BJ (cell line): ENCODE results near the gene SPTAN1. TPM values are rescaled to one million over a fixed set of nuclear protein-coding genes. Genes with fewer than 3 reads are reported as not detected.

Source experiments
- CTCF ChIA-PET: fragments of 350-600 bp; formaldehyde crosslinking; extraction: SDS; loops from one replicate; lab custom pipeline; 2021; ENCODE audit warnings: antibody characterized with exemption, inconsistent platforms; lab: Yijun Ruan, JAX
- POLR2A ChIA-PET: fragments of 300-600 bp; sonication (Branson Sonifier 250); formaldehyde crosslinking; extraction: SDS; loops from one replicate; lab custom pipeline; 2021; ENCODE audit warnings: antibody characterized with exemption; lab: Charles Lee
- DNase-seq: peaks from one replicate; pipeline ENCODE4 v3.0.0-alpha.2; 2011; ENCODE audit warnings: low read depth
- H3K27me3 ChIP-seq: 2 replicates; pipeline ENCODE4 v1.6.0; 2011; ENCODE audit warnings: low read length; ENCODE audit not compliant: control insufficient read depth, insufficient read depth
- H3K36me3 ChIP-seq: 2 replicates; pipeline ENCODE4 v1.5.1; 2011; ENCODE audit warnings: low read length; ENCODE audit not compliant: control insufficient read depth, insufficient read depth
- H3K4me3 ChIP-seq: 2 replicates; pipeline ENCODE4 v1.5.1; 2011; ENCODE audit warnings: low read depth, mild to moderate bottlenecking, control low read depth, low read length
- polyA plus RNA-seq: library from polyadenylated mRNA; depleted of rRNA; stranded (reverse); fragments of >200 nt; gene quantifications from 2 replicates; pipeline ENCODE4 v1.2.3, GENCODE V29; 2011
- TF ChIP-seq, protein P1 (sequence below): IDR thresholded peaks from 2 replicates; pipeline ENCODE4 v1.5.1; 2011; ENCODE audit warnings: low read depth, mild to moderate bottlenecking, control low read depth, inconsistent platforms, low read length, moderate library complexity; ENCODE audit not compliant: insufficient read depth

SPTAN1 gene
- polyA plus RNA-seq, 1 experiment: 317 TPM

DNA sequence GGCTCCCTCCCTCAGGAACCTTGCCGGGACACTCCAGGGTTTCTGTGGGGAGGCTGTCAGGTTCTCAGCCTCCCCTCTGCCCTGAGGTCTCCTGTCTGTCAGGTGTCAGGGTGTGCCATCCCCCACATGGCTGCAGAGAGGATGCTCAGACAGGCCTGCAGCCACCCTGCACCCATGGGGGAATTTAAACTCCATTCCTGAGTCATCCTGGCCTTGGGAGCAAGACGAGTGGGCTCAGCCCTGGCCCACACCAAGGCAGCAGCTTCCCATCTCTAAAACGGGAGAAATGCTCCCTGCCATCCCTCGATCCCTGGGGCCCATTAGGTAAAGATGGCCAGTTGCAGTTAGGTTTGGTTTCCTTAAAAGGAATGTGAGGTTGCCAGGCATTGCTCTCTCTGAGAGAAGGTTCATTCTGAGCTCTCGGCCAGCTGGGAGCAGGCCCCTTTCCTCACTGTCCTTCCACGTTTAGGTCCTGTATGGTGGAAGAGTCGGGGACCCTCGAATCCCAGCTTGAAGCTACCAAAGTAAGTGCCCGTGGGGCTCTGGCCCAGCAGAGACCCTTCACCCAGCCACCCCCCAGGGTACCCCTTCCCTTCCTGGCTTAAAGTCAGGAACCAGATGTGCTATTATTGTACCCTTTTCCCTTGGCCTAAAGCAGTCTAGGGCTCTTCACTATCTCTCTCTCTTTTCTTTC is 77.6 kb downstream of the SPTAN1 start:
- DNase-seq: no peak
- Histone ChIP-seq H3K4me3 (no peak overlapping the region), H3K36me3 (peaks cover 77% of the 10 kb centered on the region), H3K27me3 (no peaks in the 10 kb centered on the region)
- CTCF ChIA-PET: no interaction called here
- POLR2A ChIA-PET: no interaction called here
- TF ChIP-seq, protein P1, sequence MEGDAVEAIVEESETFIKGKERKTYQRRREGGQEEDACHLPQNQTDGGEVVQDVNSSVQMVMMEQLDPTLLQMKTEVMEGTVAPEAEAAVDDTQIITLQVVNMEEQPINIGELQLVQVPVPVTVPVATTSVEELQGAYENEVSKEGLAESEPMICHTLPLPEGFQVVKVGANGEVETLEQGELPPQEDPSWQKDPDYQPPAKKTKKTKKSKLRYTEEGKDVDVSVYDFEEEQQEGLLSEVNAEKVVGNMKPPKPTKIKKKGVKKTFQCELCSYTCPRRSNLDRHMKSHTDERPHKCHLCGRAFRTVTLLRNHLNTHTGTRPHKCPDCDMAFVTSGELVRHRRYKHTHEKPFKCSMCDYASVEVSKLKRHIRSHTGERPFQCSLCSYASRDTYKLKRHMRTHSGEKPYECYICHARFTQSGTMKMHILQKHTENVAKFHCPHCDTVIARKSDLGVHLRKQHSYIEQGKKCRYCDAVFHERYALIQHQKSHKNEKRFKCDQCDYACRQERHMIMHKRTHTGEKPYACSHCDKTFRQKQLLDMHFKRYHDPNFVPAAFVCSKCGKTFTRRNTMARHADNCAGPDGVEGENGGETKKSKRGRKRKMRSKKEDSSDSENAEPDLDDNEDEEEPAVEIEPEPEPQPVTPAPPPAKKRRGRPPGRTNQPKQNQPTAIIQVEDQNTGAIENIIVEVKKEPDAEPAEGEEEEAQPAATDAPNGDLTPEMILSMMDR: no peak

DNA sequence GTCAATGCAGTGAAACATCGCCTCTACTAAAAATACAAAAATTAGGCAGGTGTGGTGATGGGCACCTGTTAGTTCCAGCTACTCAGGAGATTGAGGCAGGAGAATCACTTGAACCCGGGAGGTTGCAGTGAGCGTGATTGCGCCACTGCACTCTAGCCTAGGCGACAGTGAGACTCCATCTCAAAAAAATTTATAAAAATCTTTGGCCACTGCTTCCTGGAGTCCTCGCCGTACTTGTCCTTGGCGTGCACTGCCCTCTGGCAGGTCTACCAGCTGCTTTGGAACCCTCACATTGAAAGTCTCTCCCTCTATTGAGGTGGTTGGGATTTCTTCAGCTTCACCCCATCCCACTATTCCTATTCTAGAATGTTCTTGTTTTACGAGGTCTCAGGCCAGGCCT is 79.2 kb downstream of the SPTAN1 start:
- Histone ChIP-seq H3K27me3 (no peaks in the 10 kb centered on the region), H3K36me3 (peaks cover 65% of the 10 kb centered on the region), H3K4me3 (no peak overlapping the region)
- ChIA-PET POLR2A (interaction anchor here (0.6 kb wide), 1 partner anchor 109 kb away, joined by 3 read pairs; no protein-coding TSS in a partner anchor), CTCF (no interaction called here)
- TF ChIP-seq, protein P1: no peak
- no peak for DNase-seq

DNA sequence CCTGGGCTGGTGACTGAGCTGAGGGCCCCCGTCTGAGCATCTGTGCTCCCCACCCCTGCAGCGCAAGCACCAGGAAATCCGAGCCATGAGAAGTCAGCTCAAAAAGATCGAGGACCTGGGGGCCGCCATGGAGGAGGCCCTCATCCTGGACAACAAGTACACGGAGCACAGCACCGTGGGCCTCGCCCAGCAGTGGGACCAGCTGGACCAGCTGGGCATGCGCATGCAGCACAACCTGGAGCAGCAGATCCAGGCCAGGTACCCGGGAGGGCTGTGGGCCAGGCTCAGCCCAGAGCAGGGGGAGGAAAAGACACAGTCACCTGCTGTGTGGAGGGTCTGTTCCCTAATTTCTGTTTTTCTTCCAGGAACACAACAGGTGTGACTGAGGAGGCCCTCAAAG is 79.7 kb downstream of the SPTAN1 start:
- TF ChIP-seq, protein P1: no peak
- no peak for DNase-seq
- H3K4me3 ChIP-seq: no peak overlapping the region
- CTCF ChIA-PET: interaction anchor here (2.0 kb wide), 1 partner anchor 10 kb away, joined by 5 read pairs; no protein-coding TSS in a partner anchor
- POLR2A ChIA-PET: interaction anchor here (0.6 kb wide), 1 partner anchor 108 kb away, joined by 3 read pairs; no protein-coding TSS in a partner anchor
- peaks cover 63% of the 10 kb centered on the region for H3K36me3 ChIP-seq
- H3K27me3 ChIP-seq: no peaks in the 10 kb centered on the region

DNA sequence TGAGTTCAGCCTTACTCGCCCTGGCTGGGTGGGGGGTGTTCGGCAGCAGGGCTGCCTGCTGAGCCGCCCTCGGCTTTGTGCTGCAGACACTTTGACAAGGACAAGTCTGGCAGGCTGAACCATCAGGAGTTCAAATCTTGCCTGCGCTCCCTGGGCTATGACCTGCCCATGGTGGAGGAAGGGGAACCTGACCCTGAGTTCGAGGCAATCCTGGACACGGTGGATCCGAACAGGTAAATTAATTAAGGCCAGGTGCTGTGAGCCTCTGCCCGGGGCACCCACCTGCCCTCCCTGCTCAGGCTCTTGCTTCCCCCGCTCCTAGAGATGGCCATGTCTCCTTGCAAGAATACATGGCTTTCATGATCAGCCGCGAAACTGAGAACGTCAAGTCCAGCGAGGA is 80.1 kb downstream of the SPTAN1 start:
- H3K4me3 ChIP-seq: no peak overlapping the region
- TF ChIP-seq, protein P1: no peak
- no peaks in the 10 kb centered on the region for H3K27me3 ChIP-seq
- ChIA-PET CTCF (interaction anchor here (0.6 to 2.0 kb wide), 3 partner anchors 11 to 212 kb away, joined by 3 to 5 read pairs (median 3); no protein-coding TSS in a partner anchor), POLR2A (no interaction called here)
- no peak for DNase-seq
- peaks cover 58% of the 10 kb centered on the region for H3K36me3 ChIP-seq

DNA sequence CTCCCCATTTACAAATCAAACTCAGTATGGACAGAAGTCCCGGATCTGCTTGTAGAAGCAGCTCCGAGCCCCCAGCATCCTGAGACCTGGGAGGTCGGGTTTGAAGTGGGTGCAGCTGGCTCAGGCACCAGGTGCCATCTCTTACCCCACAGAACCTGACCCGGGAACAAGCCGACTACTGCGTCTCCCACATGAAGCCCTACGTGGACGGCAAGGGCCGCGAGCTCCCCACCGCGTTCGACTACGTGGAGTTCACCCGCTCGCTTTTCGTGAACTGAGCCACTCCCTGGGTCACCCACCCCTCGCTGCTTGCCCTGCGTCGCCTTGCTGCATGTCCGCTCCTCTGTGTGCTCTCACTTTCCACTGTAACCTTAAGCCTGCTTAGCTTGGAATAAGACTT is 80.7 kb downstream of the SPTAN1 start:
- TF ChIP-seq, protein P1: no peak
- CTCF ChIA-PET: interaction anchor here (0.6 to 2.0 kb wide), 4 partner anchors 11 to 213 kb away, joined by 3 to 6 read pairs (median 4); partner anchors contain the start of gene PKN3
- Histone ChIP-seq H3K36me3 (peaks cover 54% of the 10 kb centered on the region), H3K27me3 (no peaks in the 10 kb centered on the region), H3K4me3 (no peak overlapping the region)
- DNase-seq: no peak
- POLR2A ChIA-PET: no interaction called here
